Cardiac muscle cell (in vitro differentiated cells and primary cell): ENCODE results near the gene STPG4. TPM values are rescaled to one million over a fixed set of nuclear protein-coding genes. Genes with fewer than 3 reads are reported as not detected.

ENCODE experiments used
- DNase-seq, 2 donors: peaks; one replicate each; pipeline versions ENCODE4 v3.0.0 to v3.0.0-alpha.2; 2010 to 2017; ENCODE audit warnings: low read depth in 1 of 2, low spot score in 1 of 2
- H3K27ac ChIP-seq: fragments of 200-600 bp; sonication (generic); 2 replicates; pipeline ENCODE4 v1.5.1; 2016
- H3K27me3 ChIP-seq: fragments of 200-600 bp; sonication (generic); 2 replicates; pipeline ENCODE4 v1.6.0; 2016; ENCODE audit warnings: control low read depth
- H3K36me3 ChIP-seq: fragments of 200-600 bp; sonication (generic); 2 replicates; pipeline ENCODE4 v1.5.1; 2016; ENCODE audit warnings: control low read depth
- H3K4me1 ChIP-seq: fragments of 200-600 bp; sonication (generic); 2 replicates; pipeline ENCODE4 v1.8.1; 2017; ENCODE audit warnings: low read depth, mild to moderate bottlenecking, mixed run types
- H3K4me3 ChIP-seq: fragments of 200-600 bp; sonication (generic); 2 replicates; pipeline ENCODE4 v1.5.1; 2016; ENCODE audit warnings: mild to moderate bottlenecking
- H3K9me3 ChIP-seq: fragments of 200-600 bp; sonication (generic); 2 replicates; pipeline ENCODE4 v1.5.1; 2017; ENCODE audit warnings: low read depth, mild to moderate bottlenecking, control low read depth
- CTCF ChIP-seq: IDR thresholded peaks from 2 replicates; pipeline ENCODE4 v1.5.1; 2012; ENCODE audit warnings: low read depth, mild to moderate bottlenecking, low read length
- polyA plus RNA-seq: library from polyadenylated mRNA; unstranded; fragments of >200 nt; fragmentation: Nextera tagmentation; extraction: Ambion mirVana; gene quantifications from 2 replicates; pipeline ENCODE4 v1.2.1, GENCODE V29; 2016
- total RNA-seq: library from RNA; depleted of rRNA; stranded (reverse); fragments of >200 nt; gene quantifications from 2 replicates; pipeline ENCODE4 v1.2.3, GENCODE V29; 2016

STPG4 gene
- total and polyA plus RNA-seq, 2 experiments from 2014 or later: not detected

GRCh38 chr2:47039913-47040562 is 115.1 kb downstream of the STPG4 start:
- Histone ChIP-seq H3K4me3 (no peak overlapping the region), H3K36me3 (no peaks in the 10 kb centered on the region), H3K27ac (no peak overlapping the region), H3K27me3 (no peaks in the 10 kb centered on the region), H3K4me1 (peaks cover 21% of the 10 kb centered on the region), H3K9me3 (no peaks in the 10 kb centered on the region)
- no peak for TF ChIP-seq CTCF
- no peak for DNase-seq

GRCh38 chr2:47039489-47039870 is 115.6 kb downstream of the STPG4 start:
- H3K36me3 ChIP-seq: no peaks in the 10 kb centered on the region
- H3K4me3 ChIP-seq: no peak overlapping the region
- peaks cover 27% of the 10 kb centered on the region for H3K4me1 ChIP-seq
- H3K9me3 ChIP-seq: no peaks in the 10 kb centered on the region
- no peaks in the 10 kb centered on the region for H3K27me3 ChIP-seq
- no peak for DNase-seq
- no peak for TF ChIP-seq CTCF
- no peak overlapping the region for H3K27ac ChIP-seq

- no peak overlapping the region for H3K4me3 ChIP-seq
- no peak for TF ChIP-seq CTCF
- no peaks in the 10 kb centered on the region for H3K36me3 ChIP-seq
- no peaks in the 10 kb centered on the region for H3K27me3 ChIP-seq
- peaks cover 33% of the 10 kb centered on the region for H3K4me1 ChIP-seq
- no peaks in the 10 kb centered on the region for H3K9me3 ChIP-seq
- DNase-seq: no peak
- no peak overlapping the region for H3K27ac ChIP-seq
Measured at GRCh38 chr2:47038656-47039488, 116.2 kb downstream of the STPG4 start.

GRCh38 chr2:47037678-47038077 is 117.4 kb downstream of the STPG4 start:
- Histone ChIP-seq H3K36me3 (no peaks in the 10 kb centered on the region), H3K4me3 (no peak overlapping the region), H3K27ac (no peak overlapping the region), H3K9me3 (no peaks in the 10 kb centered on the region), H3K4me1 (peaks cover 41% of the 10 kb centered on the region), H3K27me3 (no peaks in the 10 kb centered on the region)
- no peak for DNase-seq
- no peak for TF ChIP-seq CTCF

Other genes with a start within 250 kb of the STPG4 start
- gene MCFD2, start 239.5 kb downstream of the STPG4 start, total RNA-seq: 59.1 and 123 TPM in 2 replicates
- gene MCFD2, start 239.5 kb downstream of the STPG4 start, polyA plus RNA-seq: 64.2 and 69.7 TPM in 2 replicates
- gene TTC7A, start 214.1 kb downstream of the STPG4 start, total RNA-seq: 8.2 and 12.2 TPM in 2 replicates
- gene TTC7A, start 214.1 kb downstream of the STPG4 start, polyA plus RNA-seq: 5.5 and 7.5 TPM in 2 replicates
- 272 and 311 TPM in 2 replicates for gene CALM2, start 21.2 kb upstream of the STPG4 start, total RNA-seq
- gene CALM2, start 21.2 kb upstream of the STPG4 start, polyA plus RNA-seq: 705 and 911 TPM in 2 replicates
- 3.9 and 4.1 TPM in 2 replicates for gene EPCAM, start 214.0 kb upstream of the STPG4 start, total RNA-seq
- gene EPCAM, start 214.0 kb upstream of the STPG4 start, polyA plus RNA-seq: 3.6 and 7.8 TPM in 2 replicates
- gene MSH2, start 247.8 kb upstream of the STPG4 start, total RNA-seq: 39.1 and 42.5 TPM in 2 replicates
- 47.6 and 51.3 TPM in 2 replicates for gene MSH2, start 247.8 kb upstream of the STPG4 start, polyA plus RNA-seq